NCI-H2196 (cell line): ENCODE data around the gene COL28A1.

Source experiments
- DNase-seq: peaks from one replicate; lab custom pipeline; 2025; ENCODE audit not compliant: unreplicated experiment; lab: John Stamatoyannopoulos, UW

Gene COL28A1

DNA sequence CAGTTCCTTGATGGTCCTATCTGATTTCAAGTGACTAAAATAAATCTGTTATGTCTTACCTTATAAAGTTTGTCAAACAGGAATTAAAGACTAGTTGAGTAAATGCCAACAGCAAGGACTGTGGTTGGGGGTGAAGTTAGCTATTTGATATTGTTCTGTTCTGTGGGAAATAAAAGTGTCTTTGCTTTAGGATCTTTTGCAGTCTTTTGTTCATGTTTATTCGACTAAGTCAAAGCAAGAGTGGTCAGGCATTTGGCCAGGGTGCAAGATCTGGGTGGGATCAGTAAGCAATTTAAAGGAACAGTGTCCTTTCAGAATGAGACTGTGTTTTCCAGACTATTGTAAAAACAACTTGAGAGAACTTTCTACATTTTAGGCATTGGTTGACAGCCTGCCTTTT, at the start of gene COL28A1:
Gene COL28A1 (minus strand): TSS at position 183 of the 400 bp plus-strand sequence. CDS start 2,998 bp downstream, outside the sequence.
- DNase-seq = no peak

DNA sequence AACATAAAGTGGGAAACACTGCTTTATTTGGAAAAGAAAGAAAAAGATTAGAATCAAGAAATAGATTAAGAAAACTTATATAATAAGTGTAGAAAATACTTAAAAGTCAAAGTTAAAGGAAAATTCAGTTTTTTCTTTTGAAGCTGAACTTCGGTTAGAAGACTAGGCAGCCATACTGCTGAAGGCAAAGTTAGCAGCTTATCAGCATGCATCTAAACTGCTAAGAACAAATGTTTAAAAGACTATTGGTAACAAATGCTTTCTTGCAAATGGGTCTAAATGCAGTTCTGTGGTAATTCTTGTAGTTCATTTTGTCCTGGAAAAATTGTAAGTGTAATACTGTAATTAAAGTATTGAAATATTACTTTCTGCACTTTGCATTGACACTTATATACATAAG, 49.0 kb upstream of the COL28A1 start:
- no peak for DNase-seq

DNA sequence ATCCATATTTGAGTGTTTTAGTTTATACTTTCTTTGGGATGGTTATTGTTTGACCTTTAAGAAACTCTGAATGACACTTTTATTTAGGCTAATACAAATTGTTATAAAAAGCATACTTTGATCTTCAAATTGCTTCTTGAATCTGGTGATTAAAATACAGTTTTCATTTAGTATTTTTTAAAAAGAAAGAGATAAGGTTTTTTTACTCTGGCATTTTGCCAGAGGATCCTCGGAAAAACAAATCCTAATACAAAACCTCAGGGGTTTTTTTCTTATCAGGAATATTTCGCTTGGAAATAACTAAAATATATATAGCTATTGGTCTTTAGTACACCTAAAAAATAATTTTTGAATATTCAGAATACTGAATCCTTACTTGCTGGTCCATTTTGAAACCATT, 48.1 kb upstream of the COL28A1 start:
- no peak for DNase-seq

DNA sequence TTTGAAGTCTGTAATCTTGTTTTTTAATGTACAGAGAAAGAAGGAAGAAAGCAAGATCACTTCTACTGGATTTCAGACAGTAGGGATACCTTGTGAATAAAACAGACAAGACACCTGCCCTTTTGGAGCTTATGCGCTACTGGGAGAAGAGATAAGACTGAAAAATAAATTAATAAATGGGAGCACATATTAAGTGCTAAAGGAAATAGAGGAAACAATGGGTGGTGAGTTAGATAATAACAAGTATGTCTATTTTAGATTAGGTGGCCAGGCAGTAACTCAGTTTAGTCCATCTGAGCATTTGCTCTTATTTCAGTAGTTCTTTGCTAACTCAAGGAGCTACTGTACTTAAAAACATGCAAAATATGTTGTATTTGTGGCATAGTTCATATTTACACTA, 46.9 kb upstream of the COL28A1 start:
- DNase-seq = no peak

DNA sequence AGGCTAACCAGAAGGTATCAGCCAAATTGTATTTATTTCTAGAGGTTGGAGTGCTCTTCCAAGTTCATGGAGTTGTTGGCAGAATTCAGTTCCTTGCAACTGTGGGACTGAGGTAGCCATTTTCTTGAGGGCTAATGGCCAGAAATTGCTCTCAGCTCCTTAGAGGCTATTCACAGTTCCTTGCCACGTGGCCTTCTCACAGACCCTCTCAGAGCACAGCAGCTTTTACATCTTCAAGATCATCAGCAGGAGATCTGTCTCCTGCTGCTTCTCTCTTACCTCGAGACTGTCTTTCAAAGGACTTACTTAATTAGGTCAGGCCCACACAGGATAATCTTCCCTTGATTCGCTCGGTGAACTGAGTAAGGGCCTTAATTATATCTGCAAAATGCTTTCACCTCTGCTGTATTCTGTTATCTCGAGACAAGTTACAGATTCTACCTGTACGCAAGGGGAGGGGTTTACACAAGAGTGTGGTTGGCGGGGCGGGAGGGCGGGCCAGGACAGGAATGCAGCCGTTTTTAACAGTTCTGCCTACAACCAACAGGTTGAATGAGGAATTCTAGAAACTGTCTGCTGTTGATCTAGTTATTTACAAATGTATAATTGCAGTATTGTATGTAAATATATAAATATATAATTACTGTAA, 46.0 kb upstream of the COL28A1 start:
- no peak for DNase-seq

DNA sequence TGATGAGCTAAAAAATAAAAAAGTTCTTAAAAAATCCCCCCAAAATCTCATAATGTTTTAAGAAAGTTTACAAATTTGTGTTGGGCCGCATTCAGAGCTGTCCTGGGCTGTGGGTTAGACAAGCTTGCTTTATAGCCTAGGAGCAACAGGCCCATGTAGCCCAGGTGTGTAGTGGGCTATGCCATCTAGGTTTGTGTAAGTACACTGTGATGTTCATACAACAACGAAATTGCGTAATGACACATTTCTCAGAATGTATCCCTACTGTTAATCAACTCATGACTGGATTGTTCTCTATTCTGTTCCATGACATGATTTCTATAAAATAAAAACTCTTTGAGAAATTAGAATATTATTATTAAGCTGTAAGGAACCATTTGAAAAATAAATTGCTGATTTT, 44.0 kb upstream of the COL28A1 start:
- no peak for DNase-seq

DNA sequence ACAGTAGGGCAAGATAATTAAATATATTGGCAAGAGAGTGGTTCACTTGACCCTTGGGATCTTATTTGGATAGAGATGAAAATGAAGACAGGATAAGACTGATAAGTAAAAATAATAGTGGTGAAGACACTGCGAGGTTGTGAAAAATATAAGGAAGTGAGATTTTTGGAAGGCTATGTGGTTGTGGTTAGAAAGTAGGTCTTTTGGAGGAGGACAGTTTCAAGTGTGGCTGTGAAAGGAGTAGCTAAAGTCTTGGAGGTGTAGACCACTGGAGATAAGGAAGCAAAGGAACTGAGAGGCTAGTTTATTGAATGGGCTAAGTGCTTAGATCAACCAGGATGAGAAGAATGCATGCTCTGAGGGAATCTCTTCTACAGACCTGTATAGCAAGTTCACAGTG, 42.2 kb upstream of the COL28A1 start:
- no peak for DNase-seq

DNA sequence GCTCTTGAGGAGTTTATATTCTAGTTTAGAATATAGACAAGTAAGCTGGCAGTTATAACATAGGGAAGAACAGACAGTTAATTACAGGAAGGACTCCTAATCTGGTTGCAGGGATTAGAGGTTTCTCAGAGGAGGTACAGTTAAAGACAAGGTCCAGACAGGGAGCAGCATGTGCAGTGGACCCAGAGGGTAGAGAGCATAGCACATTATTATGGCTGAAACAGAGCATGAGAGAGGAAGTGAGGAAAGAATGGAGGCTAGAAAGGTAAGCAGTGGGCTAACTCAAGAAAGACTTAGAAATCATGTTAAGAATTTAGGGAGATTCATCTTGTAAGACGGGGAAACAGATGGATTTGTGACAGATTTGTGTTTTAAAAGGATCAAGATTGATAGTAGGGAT, 40.7 kb upstream of the COL28A1 start:
- DNase-seq = no peak

DNA sequence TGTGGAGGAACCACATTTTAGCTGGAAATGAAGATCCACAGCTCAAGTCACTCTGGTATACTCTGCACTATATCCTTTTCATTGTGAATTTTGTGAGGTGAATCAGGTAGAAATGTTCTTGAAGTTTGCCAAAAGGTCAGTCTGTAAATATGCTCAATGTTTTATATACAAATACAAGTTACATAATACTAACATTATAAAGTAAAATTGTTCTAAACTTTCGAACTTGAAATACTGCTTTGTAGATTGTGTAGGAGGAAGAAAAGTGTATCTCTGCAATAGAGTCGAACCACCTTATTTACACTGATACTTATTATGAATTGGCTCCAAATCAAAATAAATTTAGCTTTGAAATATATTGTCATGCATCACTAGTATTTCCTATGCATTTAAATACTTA, 38.0 kb upstream of the COL28A1 start:
- no peak for DNase-seq

DNA sequence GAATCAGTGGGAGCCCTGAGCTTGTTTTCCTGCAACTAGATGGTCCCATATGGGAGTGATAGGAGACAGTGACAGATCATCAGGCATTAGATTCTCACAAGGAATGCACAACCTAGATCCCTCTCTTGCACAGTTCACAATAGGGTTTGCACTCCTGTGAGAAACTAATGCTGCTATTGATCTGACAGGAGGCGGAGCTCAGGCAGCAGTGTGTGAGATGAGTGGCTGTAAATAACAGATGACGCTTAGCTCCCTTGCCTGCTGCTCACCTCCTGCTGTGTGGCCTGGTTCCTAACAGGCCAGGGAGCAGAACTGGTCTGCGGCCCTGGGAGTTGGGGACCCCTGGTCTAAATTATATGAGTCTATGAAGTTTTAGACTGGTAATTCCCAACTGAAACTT, 34.9 kb upstream of the COL28A1 start:
- DNase-seq = no peak

DNA sequence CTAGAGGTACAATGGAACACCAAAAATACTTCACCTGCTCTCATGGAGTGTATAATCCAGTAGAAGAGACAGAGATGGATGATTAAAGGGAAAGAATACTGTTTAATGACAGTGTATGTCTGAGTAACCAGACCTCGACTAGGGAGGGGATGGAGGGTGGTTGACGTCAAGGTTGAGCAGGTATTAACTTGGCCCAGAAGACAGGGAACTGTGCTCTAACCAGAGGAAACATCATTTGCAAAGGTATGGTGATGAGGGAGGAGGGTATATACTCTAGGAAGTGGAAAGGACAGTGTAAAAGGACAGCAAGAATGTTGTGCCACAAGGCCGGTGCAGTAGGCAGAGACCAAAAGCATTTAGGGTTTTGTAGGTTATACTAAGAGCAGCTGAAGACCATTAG, 33.9 kb upstream of the COL28A1 start:
- no peak for DNase-seq

DNA sequence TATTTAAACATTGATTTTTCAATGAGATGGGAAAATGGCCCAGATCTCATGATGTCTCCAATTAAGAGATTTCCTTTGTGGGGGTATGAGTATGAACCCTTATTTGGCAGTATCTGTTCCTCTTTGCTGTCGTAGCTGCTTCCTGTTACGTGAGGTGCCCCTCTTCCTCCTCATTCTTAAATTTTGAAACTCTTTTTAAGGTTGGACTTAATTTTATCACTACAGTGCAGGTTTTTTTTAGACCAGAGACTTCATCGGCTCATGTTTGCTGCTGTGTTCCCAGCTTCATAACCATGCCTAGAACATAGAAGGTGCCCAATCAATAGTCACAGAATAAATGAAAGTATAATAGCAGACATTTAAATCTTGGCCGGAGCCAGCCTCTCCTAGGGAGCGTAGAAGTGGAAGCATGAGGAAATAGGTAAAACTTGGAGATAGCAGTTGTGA, 33.4 kb upstream of the COL28A1 start:
- no peak for DNase-seq

DNA sequence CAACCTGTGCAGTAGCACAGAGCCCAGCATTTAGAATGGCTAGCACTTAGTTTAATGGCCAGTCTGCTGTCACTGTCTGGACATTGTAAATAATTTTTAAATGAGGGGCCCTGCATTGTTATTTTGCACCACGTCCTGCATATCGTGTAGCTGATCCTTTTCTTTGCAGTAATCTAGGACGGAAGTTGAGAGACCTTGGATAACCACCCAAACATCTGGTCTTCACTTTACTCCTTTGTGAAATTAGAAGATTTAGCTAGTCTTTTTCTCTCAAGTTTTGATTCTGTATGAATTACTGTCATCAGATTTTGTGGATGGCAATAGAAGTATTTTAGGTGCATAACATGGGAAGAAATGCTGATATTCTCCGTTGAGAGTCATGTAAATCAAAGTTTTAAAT, 32.9 kb upstream of the COL28A1 start:
- DNase-seq = no peak

DNA sequence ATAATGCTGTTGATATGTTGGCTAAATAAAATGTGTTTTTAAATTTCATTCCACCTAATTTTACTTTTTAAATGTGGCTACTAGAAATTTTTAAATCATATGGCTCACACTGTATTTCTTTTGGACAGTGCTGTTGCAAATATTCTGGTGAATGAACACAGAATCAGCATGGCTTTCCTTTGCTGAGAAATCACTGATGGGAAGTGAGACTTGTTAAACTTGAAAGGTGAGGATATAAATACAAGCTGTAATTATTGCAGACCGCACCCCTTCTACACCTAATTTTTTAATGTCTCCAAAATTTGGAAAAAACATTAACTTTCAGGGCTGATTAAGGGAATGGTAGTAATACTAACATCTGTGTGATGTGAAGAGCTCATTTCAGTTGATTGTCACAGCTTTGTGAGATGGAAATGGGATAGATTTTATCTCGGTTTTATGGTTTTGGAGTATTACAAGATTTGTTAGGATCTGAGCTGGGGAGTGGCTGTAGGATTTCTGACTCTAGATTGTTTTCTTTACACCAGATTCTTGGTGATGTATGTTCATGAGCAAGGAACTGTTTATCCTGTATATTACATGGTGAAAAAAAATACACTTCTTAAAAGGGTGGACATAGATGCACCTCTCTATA, 32.3 kb upstream of the COL28A1 start:
- no peak for DNase-seq

DNA sequence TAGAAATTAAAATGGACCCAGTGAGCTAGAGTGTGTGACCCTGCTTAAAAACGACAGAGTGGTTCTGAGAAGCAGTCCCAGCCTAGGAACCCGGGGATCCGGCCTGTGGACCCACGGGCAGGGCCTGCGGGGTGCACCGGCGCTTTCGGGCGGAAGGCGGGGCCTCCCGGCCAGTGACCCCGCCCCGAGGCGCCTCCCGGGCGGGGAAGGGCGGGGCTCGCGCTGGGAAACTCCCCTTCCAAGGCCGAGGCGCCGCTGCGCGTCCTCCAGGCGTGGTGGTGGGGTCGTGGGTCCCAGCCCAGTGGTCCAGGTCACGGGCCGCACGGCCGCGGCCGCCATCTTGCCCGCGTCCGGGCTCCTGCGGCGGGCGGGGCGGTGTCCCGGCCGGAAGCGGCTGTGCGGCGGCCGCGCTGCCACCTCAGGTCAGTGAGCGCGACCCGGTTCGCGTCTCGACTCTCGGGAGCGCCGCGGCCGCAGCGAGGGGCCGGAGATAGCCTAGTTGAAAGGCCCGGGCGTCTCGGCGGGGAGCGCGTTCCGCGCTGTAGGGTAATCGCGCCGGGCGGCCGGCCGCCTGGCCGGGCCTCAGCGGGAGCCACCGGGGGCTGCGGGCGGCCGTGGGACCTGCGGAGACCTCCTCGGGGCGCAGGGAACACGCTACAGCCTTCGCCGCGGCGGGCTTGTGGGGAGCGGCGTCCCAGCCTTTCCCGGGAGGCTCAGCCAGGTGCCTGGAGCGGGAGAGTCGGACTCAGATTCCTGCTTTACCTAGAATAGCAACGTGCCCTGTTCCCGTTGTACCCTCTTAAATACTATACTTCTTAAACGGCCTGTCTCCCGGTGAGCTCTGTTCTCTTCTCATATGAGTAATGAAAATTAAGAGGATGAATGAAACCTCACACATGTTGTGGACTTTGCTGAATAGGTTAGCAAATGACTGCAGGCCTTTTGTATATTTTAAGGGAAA, 31.3 kb upstream of the COL28A1 start, which contains the start of gene MIOS:
Gene MIOS (plus strand): TSS at position 234 of the 961 bp plus-strand sequence. CDS start 5,592 bp downstream, outside the sequence.
- DNase-seq = peak; percentile 77

DNA sequence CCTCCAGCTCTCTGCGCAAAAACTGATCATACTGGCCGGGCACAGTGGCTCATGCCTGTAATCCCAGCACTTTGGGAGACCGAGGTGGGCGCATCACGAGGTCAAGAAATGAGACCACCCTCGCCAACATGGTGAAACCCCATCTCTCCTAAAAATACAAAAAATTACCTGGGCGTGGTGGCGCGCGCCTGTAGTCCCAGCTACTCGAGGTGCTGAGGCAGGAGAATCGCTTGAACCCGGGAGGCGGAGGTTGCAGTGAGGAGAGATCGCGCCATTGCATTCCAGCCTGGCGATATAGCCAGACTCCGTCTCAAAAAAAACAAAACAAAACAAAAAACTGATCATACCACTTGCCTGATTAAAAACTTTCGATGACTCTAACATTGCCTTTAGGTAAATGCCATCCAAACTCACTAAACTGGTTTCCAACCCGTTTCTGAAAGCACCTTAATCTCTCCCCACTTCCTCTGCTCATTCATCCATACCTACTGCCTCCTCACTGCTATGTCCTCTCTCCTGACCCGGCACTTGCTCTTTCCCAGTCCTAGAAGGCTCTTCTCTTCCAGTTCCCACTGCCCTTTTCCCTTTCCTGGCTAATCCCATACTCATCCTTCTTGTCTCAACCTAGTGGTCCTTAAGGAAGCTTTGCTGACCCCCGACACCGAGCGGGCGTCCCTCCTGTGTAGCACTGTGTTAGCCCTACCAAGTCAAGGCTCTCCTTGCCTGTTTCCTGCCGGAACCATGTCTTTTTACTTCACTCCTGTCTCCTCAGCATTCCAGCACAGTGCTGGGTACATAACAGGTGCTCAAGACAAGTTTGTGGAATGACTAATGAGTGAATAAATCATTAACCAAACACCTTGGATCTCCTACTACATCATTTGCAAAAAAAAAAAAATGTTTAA, 30.3 kb upstream of the COL28A1 start:
- DNase-seq = no peak

DNA sequence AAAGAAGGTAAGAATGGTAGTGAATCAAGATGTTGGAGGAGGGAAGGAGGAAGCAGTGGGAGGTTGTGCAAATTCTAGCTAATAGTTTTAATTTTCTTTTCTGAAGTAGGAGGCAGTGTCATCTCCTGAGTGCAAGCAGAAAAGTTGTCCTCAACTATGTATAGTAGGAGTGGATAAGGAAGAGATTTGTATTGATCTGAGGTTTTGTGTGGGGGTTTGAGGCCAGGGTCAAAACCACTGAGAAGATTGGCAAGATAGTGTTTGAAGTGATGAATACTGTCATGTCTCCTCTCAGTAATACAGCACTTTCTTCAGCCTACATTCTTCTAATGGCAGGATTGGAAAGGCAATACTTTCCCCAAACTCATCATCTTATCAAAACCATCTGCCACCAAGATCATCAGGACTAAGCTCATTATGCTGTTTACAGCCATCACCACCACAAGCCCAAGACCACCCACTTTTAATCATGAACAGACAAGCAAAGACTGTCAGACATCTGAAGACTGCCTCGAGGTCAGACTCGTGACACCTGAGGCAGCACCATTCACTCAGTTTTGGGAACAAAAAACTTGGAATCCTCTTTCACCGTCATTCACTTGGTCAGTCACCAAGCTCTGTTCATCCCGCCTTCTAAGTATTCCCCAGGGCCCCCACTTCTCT, 29.5 kb upstream of the COL28A1 start:
- no peak for DNase-seq

DNA sequence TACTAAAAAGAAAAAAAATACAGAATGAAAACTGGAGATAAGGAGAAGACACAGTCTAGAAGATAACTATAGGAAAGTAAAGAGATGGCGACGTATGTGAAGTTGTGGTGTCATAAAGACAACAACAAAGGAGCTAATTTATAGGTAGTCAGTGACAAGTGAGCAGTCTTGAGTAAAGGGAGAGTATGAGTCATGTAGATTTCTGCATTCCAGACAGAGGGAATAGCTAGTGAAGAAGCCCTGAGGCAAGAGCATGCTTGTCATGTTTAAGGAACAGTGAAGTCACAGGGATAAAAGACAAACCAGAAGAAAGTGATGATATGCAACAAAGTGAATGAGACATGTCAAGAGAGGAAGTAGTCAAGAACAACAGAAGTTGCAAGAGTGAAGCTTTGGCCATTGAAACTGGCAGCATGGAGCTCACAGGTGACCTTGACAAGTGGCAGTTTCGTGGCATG, 28.7 kb upstream of the COL28A1 start:
- no peak for DNase-seq

DNA sequence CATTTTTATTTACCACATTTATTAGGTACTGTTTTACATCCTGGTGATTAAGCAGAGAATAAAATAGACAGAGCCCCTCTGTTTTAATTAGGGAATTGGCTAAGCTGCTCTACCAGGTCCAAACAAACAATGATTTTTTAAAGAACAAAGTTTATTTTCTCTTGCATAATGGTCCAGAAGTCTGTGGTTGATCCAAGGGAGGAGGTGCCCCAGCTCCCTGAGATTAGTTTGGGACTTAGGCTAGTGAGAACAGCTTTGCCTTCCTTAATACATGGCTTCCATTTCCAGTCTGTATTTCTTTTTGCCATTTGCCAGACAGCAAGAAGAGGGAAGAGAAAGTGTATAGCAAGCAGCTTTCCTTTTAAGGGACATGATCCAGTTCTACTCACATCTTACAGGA, 28.1 kb upstream of the COL28A1 start:
- DNase-seq = no peak

DNA sequence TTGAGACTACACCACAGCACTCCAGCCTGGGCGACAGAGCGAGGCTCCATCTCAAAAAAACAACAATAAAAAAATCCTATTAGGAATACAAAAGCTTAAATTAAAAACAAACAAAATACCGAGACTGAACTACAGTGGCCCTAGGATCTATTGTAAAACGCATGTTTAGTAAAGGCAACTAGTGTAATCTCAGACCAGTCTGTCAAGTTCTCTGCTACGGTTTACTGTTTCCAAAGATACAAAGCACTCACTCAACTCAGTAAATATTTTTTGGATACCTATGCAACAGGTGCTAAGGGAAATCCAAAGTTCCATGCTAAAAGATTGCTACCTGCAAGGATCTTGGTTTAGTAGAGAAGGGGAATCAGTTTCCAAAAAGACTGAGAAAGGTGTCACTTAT, 27.6 kb upstream of the COL28A1 start:
- DNase-seq = no peak
